Measurements from ENCODE around the gene LCN1. TPM values are rescaled to one million over a fixed set of nuclear protein-coding genes. Genes with fewer than 3 reads are reported as not detected.
"Not testable (repeated sequence)": the region's sequence is repeated elsewhere in the genome, so short reads cannot be mapped to it uniquely, and the experiment has no call there.

Gene LCN1
- total RNA-seq, 2 experiments from 2014 or later = not detected

- no peaks in the 10 kb centered on the region for H3K9me3 ChIP-seq (ENCODE audit: low read length)
- no peak overlapping the region for H3K4me2 ChIP-seq (ENCODE audit: low read length)
- no TSS peak for BruUV-seq (replicated peaks)
- H4K20me1 ChIP-seq (ENCODE audit: insufficient read depth, low read length) = no peaks in the 10 kb centered on the region
- intact Hi-C loops (cut with micrococcal nuclease; ENCODE audit: unreplicated experiment) = no loop called here
- H2AFZ ChIP-seq (ENCODE audit: low read length) = no peak overlapping the region
- ChIA-PET POLR2A (no interaction called here), CTCF (ENCODE audit: unreplicated experiment) (no interaction called here)
- H3K27ac ChIP-seq (ENCODE audit: low read depth, low read length, poor library complexity, severe bottlenecking) = no peak overlapping the region
- H3K79me2 ChIP-seq (ENCODE audit: insufficient read depth, low read depth, low read length) = no peaks in the 10 kb centered on the region
- H3K9me2 ChIP-seq (ENCODE audit: insufficient read depth, low read length) = no peaks in the 10 kb centered on the region
- DNase-seq (ENCODE audit: low spot score) = no peak
- H3K36me3 ChIP-seq (ENCODE audit: insufficient read depth, low read length) = no peaks in the 10 kb centered on the region
- TF ChIP-seq CTCF (conservative IDR thresholded peaks at IDR 0.05; ENCODE audit: low read length) = no peak
- no peak for TF ChIP-seq EZH2phosphoT487 (IDR thresholded peaks at IDR 0.05; ENCODE audit: borderline replicate concordance, low read depth, low read length)
- H3K4me1 ChIP-seq (ENCODE audit: insufficient read depth, low read length, poor library complexity, severe bottlenecking) = no peaks in the 10 kb centered on the region
- H3K4me3 ChIP-seq (ENCODE audit: low read depth, low read length, poor library complexity, severe bottlenecking) = no peak overlapping the region
Observed at GRCh38 chr9:135547756-135548736, 26.8 kb downstream of the LCN1 start.

- H2AFZ ChIP-seq (ENCODE audit: low read length); H3K9me2 ChIP-seq (ENCODE audit: insufficient read depth, low read length); intact Hi-C loops (cut with micrococcal nuclease; ENCODE audit: unreplicated experiment); CTCF ChIA-PET (ENCODE audit: unreplicated experiment); H3K27ac ChIP-seq (ENCODE audit: low read depth, low read length, poor library complexity, severe bottlenecking); H3K4me1 ChIP-seq (ENCODE audit: insufficient read depth, low read length, poor library complexity, severe bottlenecking); H4K20me1 ChIP-seq (ENCODE audit: insufficient read depth, low read length); H3K9me3 ChIP-seq (ENCODE audit: low read length); H3K4me3 ChIP-seq (ENCODE audit: low read depth, low read length, poor library complexity, severe bottlenecking); DNase-seq (ENCODE audit: low spot score); H3K79me2 ChIP-seq (ENCODE audit: insufficient read depth, low read depth, low read length); H3K36me3 ChIP-seq (ENCODE audit: insufficient read depth, low read length); H3K4me2 ChIP-seq (ENCODE audit: low read length); BruUV-seq (replicated peaks): not testable (repeated sequence)
- POLR2A ChIA-PET = interaction anchor here (0.7 kb wide), 1 partner anchor 11 kb away, joined by 4 read pairs; no protein-coding TSS in a partner anchor
Observed at GRCh38 chr9:135549478-135550343, 28.5 kb downstream of the LCN1 start.

- no TSS peak for BruUV-seq (replicated peaks)
- H3K4me1 ChIP-seq (ENCODE audit: insufficient read depth, low read length, poor library complexity, severe bottlenecking) = no peaks in the 10 kb centered on the region
- ChIA-PET POLR2A (no interaction called here), CTCF (ENCODE audit: unreplicated experiment) (no interaction called here)
- no peaks in the 10 kb centered on the region for H3K9me3 ChIP-seq (ENCODE audit: low read length)
- no peaks in the 10 kb centered on the region for H3K36me3 ChIP-seq (ENCODE audit: insufficient read depth, low read length)
- no peak for DNase-seq (ENCODE audit: low spot score)
- no peaks in the 10 kb centered on the region for H3K9me2 ChIP-seq (ENCODE audit: insufficient read depth, low read length)
- intact Hi-C loops (cut with micrococcal nuclease; ENCODE audit: unreplicated experiment) = no loop called here
- H3K4me3 ChIP-seq (ENCODE audit: low read depth, low read length, poor library complexity, severe bottlenecking) = no peak overlapping the region
- H3K79me2 ChIP-seq (ENCODE audit: insufficient read depth, low read depth, low read length) = no peaks in the 10 kb centered on the region
- no peak overlapping the region for H3K4me2 ChIP-seq (ENCODE audit: low read length)
- H4K20me1 ChIP-seq (ENCODE audit: insufficient read depth, low read length) = no peaks in the 10 kb centered on the region
- H2AFZ ChIP-seq (ENCODE audit: low read length) = no peak overlapping the region
- no peak for TF ChIP-seq EZH2phosphoT487 (IDR thresholded peaks at IDR 0.05; ENCODE audit: borderline replicate concordance, low read depth, low read length)
- no peak for TF ChIP-seq CTCF (conservative IDR thresholded peaks at IDR 0.05; ENCODE audit: low read length)
- no peak overlapping the region for H3K27ac ChIP-seq (ENCODE audit: low read depth, low read length, poor library complexity, severe bottlenecking)
Observed at GRCh38 chr9:135550344-135550918, 29.2 kb downstream of the LCN1 start.
